ENCODE measurements around the gene CCDC167.

The CCDC167 gene

GRCh38 chr6:37484786-37485170 lies 14.9 kb downstream of the CCDC167 start:
- no peak overlapping the region for H3K4ac ChIP-seq (ENCODE audit: low read depth in 1 of 2, low read length in 2 of 2)
- no peak overlapping the region for H2BK15ac ChIP-seq (ENCODE audit: low read depth, poor library complexity, severe bottlenecking)
- WGBS = 97% methylated on average over 7 of the region's 7 CpGs
- H3K27ac ChIP-seq (ENCODE audit: low read length, poor library complexity, severe bottlenecking) = no peak overlapping the region
- H2BK5ac ChIP-seq (ENCODE audit: low read depth, low read length, poor library complexity, severe bottlenecking) = no peak overlapping the region
- no peak overlapping the region for H4K91ac ChIP-seq (ENCODE audit: low read length)
- no peak overlapping the region for H2AFZ ChIP-seq (ENCODE audit: low read depth, low read length)
- H3K79me1 ChIP-seq (replicated peaks; ENCODE audit: low read length, poor library complexity, severe bottlenecking) = peaks cover 12% of the 10 kb centered on the region
- no peak overlapping the region for H2AK5ac ChIP-seq (ENCODE audit: low read length, severe bottlenecking)
- no peak overlapping the region for H3K14ac ChIP-seq (ENCODE audit: low read length in 2 of 2)
- H2BK120ac ChIP-seq (ENCODE audit: low read depth, low read length) = no peak overlapping the region
- H3K27me3 ChIP-seq (ENCODE audit: control insufficient read depth in 1 of 2, insufficient read depth in 1 of 2, low read length in 2 of 2) = no peaks in the 10 kb centered on the region
- no peak for DNase-seq
- H3K9me3 ChIP-seq (ENCODE audit: control insufficient read depth, low read length) = no peaks in the 10 kb centered on the region
- no peak overlapping the region for H3K18ac ChIP-seq (ENCODE audit: low read depth in 1 of 2, low read length in 2 of 2)
- no peak overlapping the region for H4K8ac ChIP-seq (ENCODE audit: low read length)
- no peak overlapping the region for H3K23ac ChIP-seq (ENCODE audit: low read length in 2 of 2)
- H3K4me3 ChIP-seq (ENCODE audit: insufficient read depth in 1 of 2, low read depth in 1 of 2, low read length in 2 of 2) = no peak overlapping the region
- no peak overlapping the region for H3K9ac ChIP-seq (ENCODE audit: low read length)
- peaks cover 12% of the 10 kb centered on the region for H3K4me1 ChIP-seq (ENCODE audit: control insufficient read depth, insufficient read depth, low read depth, low read length)
- no peak overlapping the region for H2BK12ac ChIP-seq (ENCODE audit: low read length in 2 of 2)
- no peak overlapping the region for H3K4me2 ChIP-seq (ENCODE audit: low read length, poor library complexity, severe bottlenecking)
- H3K36me3 ChIP-seq (ENCODE audit: control insufficient read depth in 1 of 2, insufficient read depth in 2 of 2, low read depth in 1 of 2, low read length in 2 of 2) = peaks cover 47 to 55% of the 10 kb centered on the region in 2 experiments

- Histone ChIP-seq H3K4me1 (ENCODE audit: control insufficient read depth, insufficient read depth, low read depth, low read length) (peaks cover 6% of the 10 kb centered on the region), H3K27me3 (ENCODE audit: control insufficient read depth in 1 of 2, insufficient read depth in 1 of 2, low read length in 2 of 2) (no peaks in the 10 kb centered on the region), H3K4me2 (ENCODE audit: low read length, poor library complexity, severe bottlenecking) (no peak overlapping the region), H3K79me1 (replicated peaks; ENCODE audit: low read length, poor library complexity, severe bottlenecking) (peaks cover 11% of the 10 kb centered on the region), H3K14ac (ENCODE audit: low read length in 2 of 2) (no peak overlapping the region), H3K9me3 (ENCODE audit: control insufficient read depth, low read length) (no peaks in the 10 kb centered on the region), H2AK5ac (ENCODE audit: low read length, severe bottlenecking) (no peak overlapping the region), H4K91ac (ENCODE audit: low read length) (no peak overlapping the region), H3K9ac (ENCODE audit: low read length) (no peak overlapping the region), H2BK12ac (ENCODE audit: low read length in 2 of 2) (no peak overlapping the region), H3K27ac (ENCODE audit: low read length, poor library complexity, severe bottlenecking) (no peak overlapping the region), H2BK5ac (ENCODE audit: low read depth, low read length, poor library complexity, severe bottlenecking) (no peak overlapping the region), H3K4me3 (ENCODE audit: insufficient read depth in 1 of 2, low read depth in 1 of 2, low read length in 2 of 2) (no peak overlapping the region), H4K8ac (ENCODE audit: low read length) (no peak overlapping the region), H3K4ac (ENCODE audit: low read depth in 1 of 2, low read length in 2 of 2) (no peak overlapping the region), H3K18ac (ENCODE audit: low read depth in 1 of 2, low read length in 2 of 2) (no peak overlapping the region), H2BK15ac (ENCODE audit: low read depth, poor library complexity, severe bottlenecking) (no peak overlapping the region), H3K36me3 (ENCODE audit: control insufficient read depth in 1 of 2, insufficient read depth in 2 of 2, low read depth in 1 of 2, low read length in 2 of 2) (peaks cover 54 to 61% of the 10 kb centered on the region in 2 experiments), H2AFZ (ENCODE audit: low read depth, low read length) (no peak overlapping the region), H2BK120ac (ENCODE audit: low read depth, low read length) (no peak overlapping the region), H3K23ac (ENCODE audit: low read length in 2 of 2) (no peak overlapping the region)
- peak; percentile 41 for DNase-seq
- 60% methylated on average over 14 of the region's 20 CpGs for WGBS
Measured at GRCh38 chr6:37483917-37484785, 15.5 kb downstream of the CCDC167 start.

- Histone ChIP-seq H2BK120ac (ENCODE audit: low read depth, low read length) (no peak overlapping the region), H3K79me1 (replicated peaks; ENCODE audit: low read length, poor library complexity, severe bottlenecking) (peaks cover 10% of the 10 kb centered on the region), H2AFZ (ENCODE audit: low read depth, low read length) (no peak overlapping the region), H3K23ac (ENCODE audit: low read length in 2 of 2) (no peak overlapping the region), H4K91ac (ENCODE audit: low read length) (no peak overlapping the region), H3K4ac (ENCODE audit: low read depth in 1 of 2, low read length in 2 of 2) (no peak overlapping the region), H2AK5ac (ENCODE audit: low read length, severe bottlenecking) (no peak overlapping the region), H3K9ac (ENCODE audit: low read length) (no peak overlapping the region), H3K18ac (ENCODE audit: low read depth in 1 of 2, low read length in 2 of 2) (no peak overlapping the region), H3K36me3 (ENCODE audit: control insufficient read depth in 1 of 2, insufficient read depth in 2 of 2, low read depth in 1 of 2, low read length in 2 of 2) (peaks cover 58 to 69% of the 10 kb centered on the region in 2 experiments), H3K4me1 (ENCODE audit: control insufficient read depth, insufficient read depth, low read depth, low read length) (peaks cover 6% of the 10 kb centered on the region), H2BK12ac (ENCODE audit: low read length in 2 of 2) (no peak overlapping the region), H2BK15ac (ENCODE audit: low read depth, poor library complexity, severe bottlenecking) (no peak overlapping the region), H3K14ac (ENCODE audit: low read length in 2 of 2) (no peak overlapping the region), H3K9me3 (ENCODE audit: control insufficient read depth, low read length) (no peaks in the 10 kb centered on the region), H3K27ac (ENCODE audit: low read length, poor library complexity, severe bottlenecking) (no peak overlapping the region), H2BK5ac (ENCODE audit: low read depth, low read length, poor library complexity, severe bottlenecking) (no peak overlapping the region), H3K4me2 (ENCODE audit: low read length, poor library complexity, severe bottlenecking) (no peak overlapping the region), H3K4me3 (ENCODE audit: insufficient read depth in 1 of 2, low read depth in 1 of 2, low read length in 2 of 2) (no peak overlapping the region), H4K8ac (ENCODE audit: low read length) (no peak overlapping the region), H3K27me3 (ENCODE audit: control insufficient read depth in 1 of 2, insufficient read depth in 1 of 2, low read length in 2 of 2) (no peaks in the 10 kb centered on the region)
- no peak for DNase-seq
- 98% methylated on average over 10 of the region's 11 CpGs for WGBS
Measured at GRCh38 chr6:37483252-37483901, 16.3 kb downstream of the CCDC167 start.

GRCh38 chr6:37482606-37483251 lies 17.0 kb downstream of the CCDC167 start:
- H3K9me3 ChIP-seq (ENCODE audit: control insufficient read depth, low read length) = no peaks in the 10 kb centered on the region
- WGBS = 79% methylated on average over 10 of the region's 10 CpGs

More at GRCh38 chr6:37482606-37483251, 17.0 kb downstream of the CCDC167 start:
- Histone ChIP-seq H3K4me3 (ENCODE audit: insufficient read depth in 1 of 2, low read depth in 1 of 2, low read length in 2 of 2) (no peak overlapping the region), H3K27me3 (ENCODE audit: control insufficient read depth in 1 of 2, insufficient read depth in 1 of 2, low read length in 2 of 2) (no peaks in the 10 kb centered on the region), H3K9ac (ENCODE audit: low read length) (no peak overlapping the region), H2AFZ (ENCODE audit: low read depth, low read length) (no peak overlapping the region), H3K4ac (ENCODE audit: low read depth in 1 of 2, low read length in 2 of 2) (no peak overlapping the region), H2AK5ac (ENCODE audit: low read length, severe bottlenecking) (no peak overlapping the region), H2BK5ac (ENCODE audit: low read depth, low read length, poor library complexity, severe bottlenecking) (no peak overlapping the region), H3K14ac (ENCODE audit: low read length in 2 of 2) (no peak overlapping the region), H2BK12ac (ENCODE audit: low read length in 2 of 2) (no peak overlapping the region), H3K27ac (ENCODE audit: low read length, poor library complexity, severe bottlenecking) (no peak overlapping the region), H3K4me2 (ENCODE audit: low read length, poor library complexity, severe bottlenecking) (no peak overlapping the region), H3K23ac (ENCODE audit: low read length in 2 of 2) (no peak overlapping the region), H3K36me3 (ENCODE audit: control insufficient read depth in 1 of 2, insufficient read depth in 2 of 2, low read depth in 1 of 2, low read length in 2 of 2) (peaks cover 63 to 70% of the 10 kb centered on the region in 2 experiments), H3K18ac (ENCODE audit: low read depth in 1 of 2, low read length in 2 of 2) (no peak overlapping the region), H4K8ac (ENCODE audit: low read length) (no peak overlapping the region), H4K91ac (ENCODE audit: low read length) (no peak overlapping the region), H2BK15ac (ENCODE audit: low read depth, poor library complexity, severe bottlenecking) (no peak overlapping the region), H2BK120ac (ENCODE audit: low read depth, low read length) (no peak overlapping the region), H3K79me1 (replicated peaks; ENCODE audit: low read length, poor library complexity, severe bottlenecking) (peaks cover 7% of the 10 kb centered on the region), H3K4me1 (ENCODE audit: control insufficient read depth, insufficient read depth, low read depth, low read length) (peaks cover 6% of the 10 kb centered on the region)
- no peak for DNase-seq
